Tibial nerve (tissue), 3 donors: Measurements from ENCODE around the gene KCNE3.

Experiments
- CTCF ChIP-seq, 5 experiments: fragments of 200-600 bp in 3 of 5; fragments of 450-650 bp in 2 of 5; sonication (generic) in 3 of 5; IDR thresholded peaks; one replicate each; pipeline ENCODE4 v1.5.1; 2016 to 2019; ENCODE audit warnings: antibody characterized with exemption in 5 of 5, mild to moderate bottlenecking in 3 of 5, moderate library complexity in 2 of 5
- POLR2A ChIP-seq, 2 donors: fragments of 450-650 bp; IDR thresholded peaks; one replicate each; pipeline ENCODE4 v1.6.1; 2017; ENCODE audit warnings: antibody characterized with exemption in 2 of 2, mild to moderate bottlenecking in 2 of 2, moderate library complexity in 2 of 2

GRCh38 chr11:74429205-74429604 is 38.1 kb downstream of the KCNE3 start:
- TF ChIP-seq CTCF (IDR thresholded peaks at IDR 0.05) (no peak), POLR2A (IDR thresholded peaks at IDR 0.05) (no peak)
